ENCODE measurements around the gene LEMD3. TPM values are rescaled to one million over a fixed set of nuclear protein-coding genes. Genes with fewer than 3 reads are reported as not detected.

Gene LEMD3
- polyA plus RNA-seq, 4 donors: 4.9 to 29.5 (median 6.7) TPM

DNA sequence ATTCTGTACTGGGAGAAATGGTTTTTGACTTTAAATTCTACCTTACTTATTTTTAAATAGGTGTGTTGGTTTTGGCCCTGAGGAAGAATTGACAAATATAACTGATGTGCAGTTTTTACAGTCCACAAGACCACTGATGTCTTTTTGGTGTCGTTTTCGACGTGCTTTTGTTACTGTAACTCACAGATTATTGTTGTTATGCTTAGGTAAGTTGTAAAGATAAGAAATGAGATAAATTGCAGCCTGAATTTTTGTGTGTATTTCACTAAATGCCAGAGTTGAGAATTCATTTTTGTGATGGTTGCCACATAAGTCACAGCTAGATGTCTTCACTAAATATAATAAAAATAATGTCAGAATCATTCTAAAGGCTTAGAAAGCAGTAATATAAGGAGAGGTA is 69.2 kb downstream of the LEMD3 start:
- H3K4me1 ChIP-seq (ENCODE audit: control insufficient read depth in 3 of 3, insufficient read depth in 2 of 3, low read depth in 1 of 3, low read length in 2 of 3): no peaks in the 10 kb centered on the region
- H3K27ac ChIP-seq (ENCODE audit: low read depth in 1 of 3, low read length in 2 of 3): no peak overlapping the region
- H3K27me3 ChIP-seq (ENCODE audit: control insufficient read depth in 3 of 3, insufficient read depth in 3 of 3, low read length in 3 of 3): no peaks in the 10 kb centered on the region
- peaks cover 0 to 9% (median 4%) of the 10 kb centered on the region in 3 donors for H3K36me3 ChIP-seq (ENCODE audit: control insufficient read depth in 3 of 3, insufficient read depth in 2 of 3, low read depth in 1 of 3, low read length in 3 of 3)
- 70 to 89% (median 86%) methylated on average over 3 of the region's 3 CpGs for WGBS, 3 donors
- DNase-seq (no peak), FAIRE-seq (peak; percentile 53)
- no peak overlapping the region for H3K4me3 ChIP-seq (ENCODE audit: low read depth in 1 of 3, low read length in 3 of 3)
- no peaks in the 10 kb centered on the region for H3K9me3 ChIP-seq (ENCODE audit: control insufficient read depth in 2 of 2, insufficient read depth in 1 of 2, low read depth in 1 of 2, low read length in 1 of 2)

DNA sequence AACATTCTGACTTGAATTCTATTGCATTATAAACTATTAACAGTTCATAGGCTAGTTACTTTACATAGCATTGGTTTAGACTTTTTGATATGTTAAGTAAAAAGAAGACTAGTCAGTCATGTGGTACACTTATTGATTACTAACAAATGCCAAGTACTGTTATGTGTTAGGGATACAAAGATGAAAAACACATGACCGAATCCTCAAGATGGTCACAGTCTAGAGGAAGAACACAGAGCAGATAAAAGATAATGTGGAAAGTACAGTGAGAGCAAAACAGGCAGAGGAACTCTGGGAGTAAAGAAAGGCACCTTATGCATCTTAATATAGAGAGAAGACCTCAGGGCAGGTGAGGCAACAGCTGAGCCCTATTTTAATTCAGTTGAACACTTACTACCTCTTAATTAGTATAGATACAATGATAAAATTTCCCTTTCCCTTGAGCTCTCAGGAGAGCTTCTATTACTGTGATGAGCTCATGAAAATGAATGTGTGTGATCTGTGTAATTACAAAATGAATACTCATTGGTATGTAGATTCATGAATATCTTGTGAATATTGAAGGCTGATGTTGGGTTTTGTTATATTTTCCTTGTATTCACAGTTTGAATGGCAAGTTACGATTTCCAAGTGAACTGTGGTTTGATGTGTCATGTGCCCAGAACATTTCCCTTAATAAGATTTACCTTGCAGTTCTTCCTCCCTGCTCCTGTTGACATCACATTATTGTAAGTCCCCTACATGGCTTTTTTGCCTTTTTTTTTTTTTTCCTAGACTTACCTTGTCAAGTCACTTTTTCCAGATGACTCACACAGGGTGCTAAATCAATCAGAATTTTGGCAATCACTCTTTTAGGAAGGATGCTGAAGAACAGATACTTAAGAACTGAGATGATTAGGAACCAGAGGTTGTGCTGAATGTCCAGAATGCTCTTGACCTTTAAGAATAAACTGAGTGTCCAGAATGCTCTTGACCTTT is 79.6 kb downstream of the LEMD3 start:
- Histone ChIP-seq H3K4me1 (ENCODE audit: control insufficient read depth in 3 of 3, insufficient read depth in 2 of 3, low read depth in 1 of 3, low read length in 2 of 3) (no peaks in the 10 kb centered on the region), H3K36me3 (ENCODE audit: control insufficient read depth in 3 of 3, insufficient read depth in 2 of 3, low read depth in 1 of 3, low read length in 3 of 3) (peaks cover 0 to 11% (median 1%) of the 10 kb centered on the region in 3 donors), H3K9me3 (ENCODE audit: control insufficient read depth in 2 of 2, insufficient read depth in 1 of 2, low read depth in 1 of 2, low read length in 1 of 2) (no peaks in the 10 kb centered on the region), H3K27me3 (ENCODE audit: control insufficient read depth in 3 of 3, insufficient read depth in 3 of 3, low read length in 3 of 3) (no peaks in the 10 kb centered on the region), H3K27ac (ENCODE audit: low read depth in 1 of 3, low read length in 2 of 3) (no peak overlapping the region), H3K4me3 (ENCODE audit: low read depth in 1 of 3, low read length in 3 of 3) (no peak overlapping the region)
- FAIRE-seq (no peak), DNase-seq (no peak)
- WGBS, 3 donors: 88 to 100% (median 95%) methylated on average over 2 of the region's 2 CpGs

DNA sequence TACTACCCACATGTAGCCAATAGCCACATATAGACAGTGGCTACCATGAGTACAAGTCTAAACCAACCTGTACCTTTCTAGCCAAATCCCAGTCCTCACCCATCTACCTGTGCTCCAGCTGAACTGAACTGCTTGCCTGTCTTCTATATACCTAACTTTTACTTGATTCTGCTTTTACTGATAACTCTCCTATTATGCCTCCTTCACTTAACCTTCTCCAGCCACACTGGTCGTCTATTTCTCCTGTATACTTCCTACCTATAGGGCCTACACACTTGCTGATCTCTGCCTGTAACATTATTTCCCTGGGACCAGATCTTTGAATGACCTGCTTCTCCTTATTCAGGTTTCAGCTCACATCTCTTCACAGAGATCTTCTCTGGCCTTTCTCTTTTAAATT is 83.1 kb downstream of the LEMD3 start:
- DNase-seq: no peak
- no peak overlapping the region for H3K4me3 ChIP-seq (ENCODE audit: low read depth in 1 of 3, low read length in 3 of 3)
- 64 to 68% (median 68%) methylated on average over 1 of the region's 1 CpG for WGBS, 3 donors
- no peak overlapping the region for H3K27ac ChIP-seq (ENCODE audit: low read depth in 1 of 3, low read length in 2 of 3)
- no peak for FAIRE-seq
- peaks cover 0 to 4% (median 0%) of the 10 kb centered on the region in 3 donors for H3K36me3 ChIP-seq (ENCODE audit: control insufficient read depth in 3 of 3, insufficient read depth in 2 of 3, low read depth in 1 of 3, low read length in 3 of 3)
- H3K9me3 ChIP-seq (ENCODE audit: control insufficient read depth in 2 of 2, insufficient read depth in 1 of 2, low read depth in 1 of 2, low read length in 1 of 2): no peaks in the 10 kb centered on the region
- no peaks in the 10 kb centered on the region for H3K27me3 ChIP-seq (ENCODE audit: control insufficient read depth in 3 of 3, insufficient read depth in 3 of 3, low read length in 3 of 3)
- H3K4me1 ChIP-seq (ENCODE audit: control insufficient read depth in 3 of 3, insufficient read depth in 2 of 3, low read depth in 1 of 3, low read length in 2 of 3): no peaks in the 10 kb centered on the region

- Histone ChIP-seq H3K4me1 (ENCODE audit: control insufficient read depth in 3 of 3, insufficient read depth in 2 of 3, low read depth in 1 of 3, low read length in 2 of 3) (no peaks in the 10 kb centered on the region), H3K27ac (ENCODE audit: low read depth in 1 of 3, low read length in 2 of 3) (no peak overlapping the region), H3K36me3 (ENCODE audit: control insufficient read depth in 3 of 3, insufficient read depth in 2 of 3, low read depth in 1 of 3, low read length in 3 of 3) (no peaks in the 10 kb centered on the region), H3K4me3 (ENCODE audit: low read depth in 1 of 3, low read length in 3 of 3) (no peak overlapping the region), H3K27me3 (ENCODE audit: control insufficient read depth in 3 of 3, insufficient read depth in 3 of 3, low read length in 3 of 3) (no peaks in the 10 kb centered on the region), H3K9me3 (ENCODE audit: control insufficient read depth in 2 of 2, insufficient read depth in 1 of 2, low read depth in 1 of 2, low read length in 1 of 2) (no peaks in the 10 kb centered on the region)
- FAIRE-seq (no peak), DNase-seq (no peak)
Observed at GRCh38 chr12:65257986-65258385, 88.6 kb downstream of the LEMD3 start.

GRCh38 chr12:65259501-65259900 is 90.1 kb downstream of the LEMD3 start:
- Histone ChIP-seq H3K27ac (ENCODE audit: low read depth in 1 of 3, low read length in 2 of 3) (no peak overlapping the region), H3K36me3 (ENCODE audit: control insufficient read depth in 3 of 3, insufficient read depth in 2 of 3, low read depth in 1 of 3, low read length in 3 of 3) (no peaks in the 10 kb centered on the region), H3K4me3 (ENCODE audit: low read depth in 1 of 3, low read length in 3 of 3) (no peak overlapping the region), H3K4me1 (ENCODE audit: control insufficient read depth in 3 of 3, insufficient read depth in 2 of 3, low read depth in 1 of 3, low read length in 2 of 3) (no peaks in the 10 kb centered on the region), H3K27me3 (ENCODE audit: control insufficient read depth in 3 of 3, insufficient read depth in 3 of 3, low read length in 3 of 3) (no peaks in the 10 kb centered on the region), H3K9me3 (ENCODE audit: control insufficient read depth in 2 of 2, insufficient read depth in 1 of 2, low read depth in 1 of 2, low read length in 1 of 2) (peaks cover 0 to 1% of the 10 kb centered on the region in 2 donors)
- DNase-seq: no peak
- FAIRE-seq: no peak

GRCh38 chr12:65263777-65264176 is 94.4 kb downstream of the LEMD3 start:
- WGBS, 3 donors: 85 to 91% (median 89%) methylated on average over 4 of the region's 4 CpGs
- DNase-seq (no peak), FAIRE-seq (no peak)
- H3K36me3 ChIP-seq (ENCODE audit: control insufficient read depth in 3 of 3, insufficient read depth in 2 of 3, low read depth in 1 of 3, low read length in 3 of 3): no peaks in the 10 kb centered on the region
- H3K4me1 ChIP-seq (ENCODE audit: control insufficient read depth in 3 of 3, insufficient read depth in 2 of 3, low read depth in 1 of 3, low read length in 2 of 3): no peaks in the 10 kb centered on the region
- no peak overlapping the region for H3K4me3 ChIP-seq (ENCODE audit: low read depth in 1 of 3, low read length in 3 of 3)
- H3K9me3 ChIP-seq (ENCODE audit: control insufficient read depth in 2 of 2, insufficient read depth in 1 of 2, low read depth in 1 of 2, low read length in 1 of 2): peaks cover 0 to 1% of the 10 kb centered on the region in 2 donors
- no peak overlapping the region for H3K27ac ChIP-seq (ENCODE audit: low read depth in 1 of 3, low read length in 2 of 3)
- peaks cover 0 to 2% (median 0%) of the 10 kb centered on the region in 3 donors for H3K27me3 ChIP-seq (ENCODE audit: control insufficient read depth in 3 of 3, insufficient read depth in 3 of 3, low read length in 3 of 3)

- no peak for DNase-seq
- Histone ChIP-seq H3K9me3 (ENCODE audit: control insufficient read depth in 2 of 2, insufficient read depth in 1 of 2, low read depth in 1 of 2, low read length in 1 of 2) (peaks cover 0 to 1% of the 10 kb centered on the region in 2 donors), H3K36me3 (ENCODE audit: control insufficient read depth in 3 of 3, insufficient read depth in 2 of 3, low read depth in 1 of 3, low read length in 3 of 3) (no peaks in the 10 kb centered on the region), H3K27me3 (ENCODE audit: control insufficient read depth in 3 of 3, insufficient read depth in 3 of 3, low read length in 3 of 3) (peaks cover 0 to 2% (median 0%) of the 10 kb centered on the region in 3 donors), H3K27ac (ENCODE audit: low read depth in 1 of 3, low read length in 2 of 3) (no peak overlapping the region), H3K4me3 (ENCODE audit: low read depth in 1 of 3, low read length in 3 of 3) (no peak overlapping the region), H3K4me1 (ENCODE audit: control insufficient read depth in 3 of 3, insufficient read depth in 2 of 3, low read depth in 1 of 3, low read length in 2 of 3) (no peaks in the 10 kb centered on the region)
- no peak for FAIRE-seq
- WGBS, 3 donors: 79 to 84% (median 83%) methylated on average over 3 of the region's 3 CpGs
Observed at GRCh38 chr12:65266408-65266807, 97.0 kb downstream of the LEMD3 start.

- 77 to 91% (median 90%) methylated on average over 1 of the region's 1 CpG for WGBS, 3 donors
- Histone ChIP-seq H3K27ac (ENCODE audit: low read depth in 1 of 3, low read length in 2 of 3) (no peak overlapping the region), H3K4me3 (ENCODE audit: low read depth in 1 of 3, low read length in 3 of 3) (no peak overlapping the region), H3K4me1 (ENCODE audit: control insufficient read depth in 3 of 3, insufficient read depth in 2 of 3, low read depth in 1 of 3, low read length in 2 of 3) (no peaks in the 10 kb centered on the region), H3K27me3 (ENCODE audit: control insufficient read depth in 3 of 3, insufficient read depth in 3 of 3, low read length in 3 of 3) (peaks cover 0 to 2% (median 0%) of the 10 kb centered on the region in 3 donors), H3K36me3 (ENCODE audit: control insufficient read depth in 3 of 3, insufficient read depth in 2 of 3, low read depth in 1 of 3, low read length in 3 of 3) (no peaks in the 10 kb centered on the region), H3K9me3 (ENCODE audit: control insufficient read depth in 2 of 2, insufficient read depth in 1 of 2, low read depth in 1 of 2, low read length in 1 of 2) (no peaks in the 10 kb centered on the region)
- DNase-seq (no peak), FAIRE-seq (no peak)
Observed at GRCh38 chr12:65269603-65270002, 100.2 kb downstream of the LEMD3 start.
